Effector memory CD4-positive, alpha-beta T cell (primary cell): Measurements from ENCODE around the gene SRBD1.

Experiments
- DNase-seq, 3 donors: peaks; one replicate each; pipeline ENCODE4 v3.0.0-alpha.2; 2020
- H3K27ac ChIP-seq: 2 replicates; pipeline ENCODE4 v1.7.0; 2013; ENCODE audit warnings: mild to moderate bottlenecking, low read length, moderate library complexity; ENCODE audit not compliant: insufficient read depth, poor library complexity, severe bottlenecking
- H3K27me3 ChIP-seq: replicated peaks from 2 replicates; pipeline ENCODE4 v1.7.0; 2013; ENCODE audit warnings: mild to moderate bottlenecking, low read length; ENCODE audit not compliant: insufficient read depth, control insufficient read depth, poor library complexity, severe bottlenecking
- H3K36me3 ChIP-seq: 2 replicates; pipeline ENCODE4 v1.7.0; 2013; ENCODE audit warnings: mild to moderate bottlenecking, low read length, moderate library complexity; ENCODE audit not compliant: control insufficient read depth, insufficient read depth
- H3K4me1 ChIP-seq: 2 replicates; pipeline ENCODE4 v1.7.0; 2013; ENCODE audit warnings: low read length, mild to moderate bottlenecking; ENCODE audit not compliant: control insufficient read depth, insufficient read depth, poor library complexity, severe bottlenecking
- H3K4me3 ChIP-seq: 2 replicates; pipeline ENCODE4 v1.7.0; 2013; ENCODE audit warnings: low read length, low read depth, mild to moderate bottlenecking; ENCODE audit not compliant: insufficient read depth, poor library complexity, severe bottlenecking
- H3K9me3 ChIP-seq: 2 replicates; pipeline ENCODE4 v1.7.0; 2013; ENCODE audit warnings: mild to moderate bottlenecking, low read length, moderate library complexity; ENCODE audit not compliant: control insufficient read depth

SRBD1 gene

GRCh38 chr2:45554073-45554741, 56.9 kb downstream of the SRBD1 start:
- Histone ChIP-seq H3K27me3 (no peaks in the 10 kb centered on the region), H3K4me3 (no peak overlapping the region), H3K9me3 (no peaks in the 10 kb centered on the region), H3K4me1 (no peaks in the 10 kb centered on the region), H3K36me3 (no peaks in the 10 kb centered on the region), H3K27ac (no peak overlapping the region)
- no peak for DNase-seq

GRCh38 chr2:45551862-45552261, 59.2 kb downstream of the SRBD1 start:
- Histone ChIP-seq H3K9me3 (no peaks in the 10 kb centered on the region), H3K27ac (no peak overlapping the region), H3K36me3 (peaks cover 6% of the 10 kb centered on the region), H3K4me3 (no peak overlapping the region), H3K27me3 (no peaks in the 10 kb centered on the region), H3K4me1 (no peaks in the 10 kb centered on the region)
- no peak for DNase-seq

GRCh38 chr2:45545943-45546342, 65.1 kb downstream of the SRBD1 start:
- no peak for DNase-seq
- Histone ChIP-seq H3K36me3 (peaks cover 40% of the 10 kb centered on the region), H3K27me3 (no peaks in the 10 kb centered on the region), H3K27ac (no peak overlapping the region), H3K4me3 (no peak overlapping the region), H3K4me1 (no peaks in the 10 kb centered on the region), H3K9me3 (peaks cover 6% of the 10 kb centered on the region)

- DNase-seq: no peak
- Histone ChIP-seq H3K4me1 (no peaks in the 10 kb centered on the region), H3K36me3 (peaks cover 42% of the 10 kb centered on the region), H3K9me3 (peaks cover 6% of the 10 kb centered on the region), H3K27me3 (no peaks in the 10 kb centered on the region), H3K4me3 (no peak overlapping the region), H3K27ac (no peak overlapping the region)
Measured at GRCh38 chr2:45543257-45543656, 67.8 kb downstream of the SRBD1 start.

- no peak overlapping the region for H3K4me3 ChIP-seq
- H3K4me1 ChIP-seq: no peaks in the 10 kb centered on the region
- no peaks in the 10 kb centered on the region for H3K27me3 ChIP-seq
- DNase-seq: no peak
- peaks cover 6% of the 10 kb centered on the region for H3K9me3 ChIP-seq
- H3K36me3 ChIP-seq: peaks cover 37% of the 10 kb centered on the region
- H3K27ac ChIP-seq: no peak overlapping the region
Measured at GRCh38 chr2:45542013-45542412, 69.1 kb downstream of the SRBD1 start.

- no peaks in the 10 kb centered on the region for H3K4me1 ChIP-seq
- peaks cover 6% of the 10 kb centered on the region for H3K9me3 ChIP-seq
- DNase-seq: no peak
- H3K27ac ChIP-seq: no peak overlapping the region
- H3K4me3 ChIP-seq: no peak overlapping the region
- H3K36me3 ChIP-seq: peaks cover 32% of the 10 kb centered on the region
- H3K27me3 ChIP-seq: no peaks in the 10 kb centered on the region
Measured at GRCh38 chr2:45541450-45541849, 69.6 kb downstream of the SRBD1 start.

- Histone ChIP-seq H3K27ac (no peak overlapping the region), H3K4me3 (no peak overlapping the region), H3K36me3 (peaks cover 27% of the 10 kb centered on the region), H3K27me3 (no peaks in the 10 kb centered on the region), H3K9me3 (peaks cover 6% of the 10 kb centered on the region), H3K4me1 (no peaks in the 10 kb centered on the region)
- DNase-seq: no peak
Measured at GRCh38 chr2:45540942-45541341, 70.1 kb downstream of the SRBD1 start.

- no peaks in the 10 kb centered on the region for H3K36me3 ChIP-seq
- no peak for DNase-seq
- H3K4me3 ChIP-seq: no peak overlapping the region
- H3K27ac ChIP-seq: no peak overlapping the region
- no peaks in the 10 kb centered on the region for H3K4me1 ChIP-seq
- no peaks in the 10 kb centered on the region for H3K27me3 ChIP-seq
- no peaks in the 10 kb centered on the region for H3K9me3 ChIP-seq
Measured at GRCh38 chr2:45533771-45534170, 77.3 kb downstream of the SRBD1 start.

GRCh38 chr2:45532181-45532580, 78.9 kb downstream of the SRBD1 start:
- Histone ChIP-seq H3K27me3 (no peaks in the 10 kb centered on the region), H3K27ac (no peak overlapping the region), H3K36me3 (no peaks in the 10 kb centered on the region), H3K4me1 (no peaks in the 10 kb centered on the region), H3K9me3 (no peaks in the 10 kb centered on the region), H3K4me3 (no peak overlapping the region)
- no peak for DNase-seq

GRCh38 chr2:45524016-45524415, 87.1 kb downstream of the SRBD1 start:
- no peak for DNase-seq
- Histone ChIP-seq H3K4me3 (no peak overlapping the region), H3K9me3 (no peaks in the 10 kb centered on the region), H3K27ac (no peak overlapping the region), H3K4me1 (no peaks in the 10 kb centered on the region), H3K36me3 (no peaks in the 10 kb centered on the region), H3K27me3 (no peaks in the 10 kb centered on the region)
